Measurements from ENCODE around the gene LPP. TPM values are rescaled to one million over a fixed set of nuclear protein-coding genes. Genes with fewer than 3 reads are reported as not detected.
A peak's percentile ranks its signal among the peaks of the same experiment; 100 is the strongest.

Gene LPP
- total RNA-seq, 4 donors from 2014 or later: 56.0 to 65.7 (median 58.1) TPM

- no peaks in the 10 kb centered on the region for H3K36me3 ChIP-seq
- H3K4me3 ChIP-seq: no peak overlapping the region
- intact Hi-C loops (cut with DNase I; ENCODE audit: low total_unique reads): no loop called here
- in situ Hi-C loops (cut with MboI; ENCODE audit: low sequenced_read_pairs in 4 of 4): no loop called here
- no peaks in the 10 kb centered on the region for H3K9me3 ChIP-seq
- H3K4me1 ChIP-seq: peaks cover 46 to 53% of the 10 kb centered on the region in 2 donors
- ATAC-seq (peak; percentile 24 to 59), DNase-seq (no peak)
- H3K27me3 ChIP-seq: no peaks in the 10 kb centered on the region
- TF ChIP-seq POLR2A (IDR thresholded peaks at IDR 0.05): no peak
- TF ChIP-seq, protein P1, sequence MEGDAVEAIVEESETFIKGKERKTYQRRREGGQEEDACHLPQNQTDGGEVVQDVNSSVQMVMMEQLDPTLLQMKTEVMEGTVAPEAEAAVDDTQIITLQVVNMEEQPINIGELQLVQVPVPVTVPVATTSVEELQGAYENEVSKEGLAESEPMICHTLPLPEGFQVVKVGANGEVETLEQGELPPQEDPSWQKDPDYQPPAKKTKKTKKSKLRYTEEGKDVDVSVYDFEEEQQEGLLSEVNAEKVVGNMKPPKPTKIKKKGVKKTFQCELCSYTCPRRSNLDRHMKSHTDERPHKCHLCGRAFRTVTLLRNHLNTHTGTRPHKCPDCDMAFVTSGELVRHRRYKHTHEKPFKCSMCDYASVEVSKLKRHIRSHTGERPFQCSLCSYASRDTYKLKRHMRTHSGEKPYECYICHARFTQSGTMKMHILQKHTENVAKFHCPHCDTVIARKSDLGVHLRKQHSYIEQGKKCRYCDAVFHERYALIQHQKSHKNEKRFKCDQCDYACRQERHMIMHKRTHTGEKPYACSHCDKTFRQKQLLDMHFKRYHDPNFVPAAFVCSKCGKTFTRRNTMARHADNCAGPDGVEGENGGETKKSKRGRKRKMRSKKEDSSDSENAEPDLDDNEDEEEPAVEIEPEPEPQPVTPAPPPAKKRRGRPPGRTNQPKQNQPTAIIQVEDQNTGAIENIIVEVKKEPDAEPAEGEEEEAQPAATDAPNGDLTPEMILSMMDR (IDR thresholded peaks at IDR 0.05 in 4 of 5, conservative IDR thresholded peaks at IDR 0.05 in 1 of 5): no peak
- peak overlapping the region; percentile 94 to 99 (median 96) for H3K27ac ChIP-seq
Measured at GRCh38 chr3:188272481-188273372, 118.8 kb downstream of the LPP start.

GRCh38 chr3:188274249-188274915 is 120.4 kb downstream of the LPP start:
- ATAC-seq (no peak), DNase-seq (no peak)
- in situ Hi-C loops (cut with MboI; ENCODE audit: low sequenced_read_pairs in 4 of 4) (no loop called here), intact Hi-C loops (cut with DNase I; ENCODE audit: low total_unique reads) (no loop called here)
- no peaks in the 10 kb centered on the region for H3K27me3 ChIP-seq
- no peak overlapping the region for H3K4me3 ChIP-seq
- H3K27ac ChIP-seq: peak overlapping the region; percentile 94 to 99 (median 96)
- no peak for TF ChIP-seq POLR2A (IDR thresholded peaks at IDR 0.05)
- TF ChIP-seq, protein P1 (IDR thresholded peaks at IDR 0.05 in 4 of 5, conservative IDR thresholded peaks at IDR 0.05 in 1 of 5): no peak
- peaks cover 48 to 50% of the 10 kb centered on the region in 2 donors for H3K4me1 ChIP-seq
- H3K36me3 ChIP-seq: no peaks in the 10 kb centered on the region
- H3K9me3 ChIP-seq: no peaks in the 10 kb centered on the region

DNA sequence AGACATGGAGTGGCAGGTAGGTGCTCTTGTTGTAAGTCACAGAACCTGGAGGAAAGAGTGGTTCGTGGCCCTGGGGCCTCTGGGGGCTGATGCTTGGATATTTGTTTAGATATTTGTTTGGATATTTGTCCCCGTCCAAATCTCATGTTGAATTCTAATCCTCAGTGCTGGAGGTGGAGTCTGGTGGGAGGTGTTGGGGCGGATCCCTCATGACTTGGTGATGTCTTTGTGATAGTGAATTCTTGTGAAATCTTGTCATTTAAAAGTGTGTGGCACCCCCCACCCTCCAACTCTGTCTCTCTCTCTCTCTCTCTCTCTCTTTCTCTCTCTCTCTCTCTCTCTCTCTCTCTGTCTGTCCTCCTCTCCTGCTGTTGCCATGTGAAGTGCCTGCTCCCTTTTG is 122.4 kb downstream of the LPP start:
- no peak for ATAC-seq
- no peak for TF ChIP-seq POLR2A (IDR thresholded peaks at IDR 0.05)
- TF ChIP-seq, protein P1 (IDR thresholded peaks at IDR 0.05 in 4 of 5, conservative IDR thresholded peaks at IDR 0.05 in 1 of 5): no peak
- in situ Hi-C loops (cut with MboI; ENCODE audit: low sequenced_read_pairs in 4 of 4): loop anchor here in 3 of 4 donors (25.0 kb wide), 3 partner anchors 539 to 861 kb away; partner anchors contain the start of gene BCL6 (in 1 of the 3)
- peak overlapping the region; percentile 45 to 99 (median 94) for H3K27ac ChIP-seq
- H3K9me3 ChIP-seq: no peaks in the 10 kb centered on the region
- DNase-seq: no peak
- no peaks in the 10 kb centered on the region for H3K27me3 ChIP-seq
- no peaks in the 10 kb centered on the region for H3K36me3 ChIP-seq
- H3K4me3 ChIP-seq: no peak overlapping the region
- intact Hi-C loops (cut with DNase I; ENCODE audit: low total_unique reads): no loop called here
- H3K4me1 ChIP-seq: peaks cover 43 to 48% of the 10 kb centered on the region in 2 donors

DNA sequence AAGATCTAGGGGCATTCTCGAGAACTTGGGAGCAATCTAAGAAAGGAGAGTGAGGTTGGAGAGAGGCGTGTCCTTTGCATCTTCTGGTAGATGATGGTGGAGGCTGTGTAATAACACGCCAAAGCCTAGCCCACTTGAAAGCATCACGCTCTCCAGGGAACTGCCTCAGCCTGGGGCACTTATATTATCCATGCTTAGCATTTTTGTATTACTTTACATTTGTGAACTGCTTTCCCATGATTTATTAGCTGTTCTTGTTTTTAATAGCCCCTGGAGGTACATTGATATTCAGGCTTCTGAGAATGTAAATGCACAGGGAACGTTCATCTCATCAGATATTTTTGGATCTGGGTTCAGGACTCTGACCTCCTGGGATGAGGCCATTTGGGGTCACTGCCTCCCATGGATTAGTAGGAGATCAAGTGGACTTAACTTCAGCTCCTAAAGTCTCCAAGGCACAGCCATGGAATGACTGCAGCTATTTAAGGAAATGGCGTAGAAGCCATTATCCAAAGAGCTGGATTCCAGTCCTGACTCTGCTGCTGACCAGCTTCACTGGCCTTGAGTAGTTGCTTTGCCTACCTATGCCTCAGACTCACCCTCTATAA is 124.9 kb downstream of the LPP start:
- H3K27me3 ChIP-seq: no peaks in the 10 kb centered on the region
- in situ Hi-C loops (cut with MboI; ENCODE audit: low sequenced_read_pairs in 4 of 4): loop anchor here in 3 of 4 donors (25.0 kb wide), 3 partner anchors 542 to 858 kb away; partner anchors contain the start of gene BCL6 (in 1 of the 3)
- TF ChIP-seq POLR2A (IDR thresholded peaks at IDR 0.05): no peak
- TF ChIP-seq, protein P1 (IDR thresholded peaks at IDR 0.05 in 4 of 5, conservative IDR thresholded peaks at IDR 0.05 in 1 of 5): no peak
- intact Hi-C loops (cut with DNase I; ENCODE audit: low total_unique reads): no loop called here
- no peak overlapping the region for H3K4me3 ChIP-seq
- peak overlapping the region; percentile 58 to 99 (median 84) for H3K27ac ChIP-seq
- no peaks in the 10 kb centered on the region for H3K36me3 ChIP-seq
- no peaks in the 10 kb centered on the region for H3K9me3 ChIP-seq
- H3K4me1 ChIP-seq: peaks cover 48 to 51% of the 10 kb centered on the region in 2 donors
- DNase-seq (no peak), ATAC-seq (peak; percentile 10 to 19)

Measured in gastrocnemius medialis (tissue), 4 donors.